ENCODE data around the gene EXOC4.

The EXOC4 gene

GRCh38 chr7:133391206-133391605 is 138.3 kb downstream of the EXOC4 start:
- Histone ChIP-seq H3K4me3 (ENCODE audit: low read length) (no peak overlapping the region), H3K79me2 (ENCODE audit: control insufficient read depth, low read length) (no peaks in the 10 kb centered on the region), H3K4me2 (ENCODE audit: low read length) (no peak overlapping the region), H3F3A (ENCODE audit: control insufficient read depth, insufficient read depth) (no peaks in the 10 kb centered on the region), H3K9me2 (replicated peaks; ENCODE audit: control insufficient read depth, low read length) (no peaks in the 10 kb centered on the region), H3K27ac (ENCODE audit: low read depth, low read length) (no peak overlapping the region), H3K9me3 (ENCODE audit: control insufficient read depth, insufficient read depth, low read length) (no peaks in the 10 kb centered on the region), H3K27me3 (ENCODE audit: control insufficient read depth, low read length) (no peaks in the 10 kb centered on the region), H4K20me1 (ENCODE audit: control insufficient read depth, insufficient read depth, low read depth, low read length) (no peaks in the 10 kb centered on the region), H3K4me1 (ENCODE audit: control insufficient read depth, low read length) (peaks cover 11% of the 10 kb centered on the region), H3K36me3 (ENCODE audit: control insufficient read depth, low read length) (no peaks in the 10 kb centered on the region)
- TF ChIP-seq CTCF (IDR thresholded peaks at IDR 0.05; ENCODE audit: low read depth, low read length, poor library complexity, severe bottlenecking) (no peak), EZH2phosphoT487 (IDR thresholded peaks at IDR 0.05; ENCODE audit: borderline replicate concordance, low read length) (no peak)

- H3F3A ChIP-seq (ENCODE audit: control insufficient read depth, insufficient read depth), result no peaks in the 10 kb centered on the region
- H3K9me2 ChIP-seq (replicated peaks; ENCODE audit: control insufficient read depth, low read length), result no peaks in the 10 kb centered on the region
- H3K27ac ChIP-seq (ENCODE audit: low read depth, low read length), result no peak overlapping the region
- no peaks in the 10 kb centered on the region for H3K27me3 ChIP-seq (ENCODE audit: control insufficient read depth, low read length)
- no peak for TF ChIP-seq CTCF (IDR thresholded peaks at IDR 0.05; ENCODE audit: low read depth, low read length, poor library complexity, severe bottlenecking)
- H3K4me2 ChIP-seq (ENCODE audit: low read length), result peak overlapping the region; percentile 16; the same call in 1 of the 2 replicates
- no peak overlapping the region for H3K4me3 ChIP-seq (ENCODE audit: low read length)
- H3K79me2 ChIP-seq (ENCODE audit: control insufficient read depth, low read length), result no peaks in the 10 kb centered on the region
- H3K36me3 ChIP-seq (ENCODE audit: control insufficient read depth, low read length), result no peaks in the 10 kb centered on the region
- H3K9me3 ChIP-seq (ENCODE audit: control insufficient read depth, insufficient read depth, low read length), result no peaks in the 10 kb centered on the region
- no peaks in the 10 kb centered on the region for H4K20me1 ChIP-seq (ENCODE audit: control insufficient read depth, insufficient read depth, low read depth, low read length)
- H3K4me1 ChIP-seq (ENCODE audit: control insufficient read depth, low read length), result peaks cover 11% of the 10 kb centered on the region
Observed at GRCh38 chr7:133394369-133394768, 141.5 kb downstream of the EXOC4 start.

- H3F3A ChIP-seq (ENCODE audit: control insufficient read depth, insufficient read depth), result no peaks in the 10 kb centered on the region
- no peaks in the 10 kb centered on the region for H3K36me3 ChIP-seq (ENCODE audit: control insufficient read depth, low read length)
- no peaks in the 10 kb centered on the region for H3K9me2 ChIP-seq (replicated peaks; ENCODE audit: control insufficient read depth, low read length)
- H3K4me3 ChIP-seq (ENCODE audit: low read length), result no peak overlapping the region
- no peak overlapping the region for H3K4me2 ChIP-seq (ENCODE audit: low read length)
- no peaks in the 10 kb centered on the region for H4K20me1 ChIP-seq (ENCODE audit: control insufficient read depth, insufficient read depth, low read depth, low read length)
- H3K27ac ChIP-seq (ENCODE audit: low read depth, low read length), result no peak overlapping the region
- H3K9me3 ChIP-seq (ENCODE audit: control insufficient read depth, insufficient read depth, low read length), result no peaks in the 10 kb centered on the region
- H3K27me3 ChIP-seq (ENCODE audit: control insufficient read depth, low read length), result no peaks in the 10 kb centered on the region
- TF ChIP-seq CTCF (IDR thresholded peaks at IDR 0.05; ENCODE audit: low read depth, low read length, poor library complexity, severe bottlenecking), result no peak
- no peak for TF ChIP-seq EZH2phosphoT487 (IDR thresholded peaks at IDR 0.05; ENCODE audit: borderline replicate concordance, low read length)
- peaks cover 11% of the 10 kb centered on the region for H3K4me1 ChIP-seq (ENCODE audit: control insufficient read depth, low read length)
- H3K79me2 ChIP-seq (ENCODE audit: control insufficient read depth, low read length), result no peaks in the 10 kb centered on the region
Observed at GRCh38 chr7:133395551-133395950, 142.7 kb downstream of the EXOC4 start.

- Histone ChIP-seq H3K36me3 (ENCODE audit: control insufficient read depth, low read length) (no peaks in the 10 kb centered on the region), H3K9me2 (replicated peaks; ENCODE audit: control insufficient read depth, low read length) (no peaks in the 10 kb centered on the region), H3K4me3 (ENCODE audit: low read length) (no peak overlapping the region), H3K4me2 (ENCODE audit: low read length) (no peak overlapping the region), H3K27ac (ENCODE audit: low read depth, low read length) (no peak overlapping the region), H3K9me3 (ENCODE audit: control insufficient read depth, insufficient read depth, low read length) (no peaks in the 10 kb centered on the region), H3K79me2 (ENCODE audit: control insufficient read depth, low read length) (no peaks in the 10 kb centered on the region), H4K20me1 (ENCODE audit: control insufficient read depth, insufficient read depth, low read depth, low read length) (no peaks in the 10 kb centered on the region), H3F3A (ENCODE audit: control insufficient read depth, insufficient read depth) (no peaks in the 10 kb centered on the region), H3K4me1 (ENCODE audit: control insufficient read depth, low read length) (peaks cover 11% of the 10 kb centered on the region), H3K27me3 (ENCODE audit: control insufficient read depth, low read length) (no peaks in the 10 kb centered on the region)
- no peak for TF ChIP-seq CTCF (IDR thresholded peaks at IDR 0.05; ENCODE audit: low read depth, low read length, poor library complexity, severe bottlenecking)
- TF ChIP-seq EZH2phosphoT487 (IDR thresholded peaks at IDR 0.05; ENCODE audit: borderline replicate concordance, low read length), result no peak
Observed at GRCh38 chr7:133398506-133398905, 145.6 kb downstream of the EXOC4 start.

All from DOHH2 (cell line).